Measurements from ENCODE around the gene PHLDB2.

- no peak for TF ChIP-seq YY1 (IDR thresholded peaks at IDR 0.05; ENCODE audit: insufficient read depth, insufficient read length)
- TF ChIP-seq SUZ12 (IDR thresholded peaks at IDR 0.05; ENCODE audit: extremely low read depth, insufficient read depth, insufficient read length): no peak
Measured at GRCh38 chr3:111892070-111892469, 33.0 kb downstream of the PHLDB2 start.
